OCI-LY1 (cell line): Measurements from ENCODE around the gene MAB21L4.
"Not testable (repeated sequence)": the region's sequence is repeated elsewhere in the genome, so short reads cannot be mapped to it uniquely, and the experiment has no call there.

Experiments used
- EZH2 ChIP-seq: fragments of 200-600 bp; sonication (generic), shearing (Covaris generic); IDR thresholded peaks from 2 replicates; pipeline ENCODE4 v1.8.0; 2017; ENCODE audit warnings: borderline replicate concordance, mixed run types, mild to moderate bottlenecking, antibody characterized with exemption, low read length, moderate library complexity, mixed read lengths
- TF ChIP-seq, protein P1 (sequence below): fragments of 200-600 bp; sonication (generic), shearing (Covaris generic); IDR thresholded peaks from 2 replicates; pipeline ENCODE4 v1.5.1; 2017; ENCODE audit warnings: mild to moderate bottlenecking, antibody characterized with exemption, low read length, moderate library complexity, mixed read lengths

DNA sequence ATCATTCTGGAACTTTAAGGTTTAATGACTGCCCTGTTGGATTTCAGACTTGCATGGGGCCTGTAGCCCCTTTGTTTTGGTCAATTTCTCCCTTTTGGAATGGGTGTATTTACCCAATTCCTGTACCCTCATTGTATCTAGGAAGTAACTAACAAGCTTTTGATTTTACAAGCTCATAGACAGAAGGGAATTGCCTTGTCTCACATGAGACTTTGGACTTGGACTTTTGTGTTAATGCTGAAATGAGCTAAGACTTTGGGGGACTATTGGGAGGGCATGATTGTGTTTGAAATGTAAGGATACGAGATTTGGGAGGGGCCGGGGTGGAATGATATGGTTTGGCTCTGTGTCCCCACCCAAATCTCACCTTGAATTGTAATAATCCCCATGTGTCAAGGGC, 49.6 kb downstream of the MAB21L4 start:
- TF ChIP-seq, protein P1, sequence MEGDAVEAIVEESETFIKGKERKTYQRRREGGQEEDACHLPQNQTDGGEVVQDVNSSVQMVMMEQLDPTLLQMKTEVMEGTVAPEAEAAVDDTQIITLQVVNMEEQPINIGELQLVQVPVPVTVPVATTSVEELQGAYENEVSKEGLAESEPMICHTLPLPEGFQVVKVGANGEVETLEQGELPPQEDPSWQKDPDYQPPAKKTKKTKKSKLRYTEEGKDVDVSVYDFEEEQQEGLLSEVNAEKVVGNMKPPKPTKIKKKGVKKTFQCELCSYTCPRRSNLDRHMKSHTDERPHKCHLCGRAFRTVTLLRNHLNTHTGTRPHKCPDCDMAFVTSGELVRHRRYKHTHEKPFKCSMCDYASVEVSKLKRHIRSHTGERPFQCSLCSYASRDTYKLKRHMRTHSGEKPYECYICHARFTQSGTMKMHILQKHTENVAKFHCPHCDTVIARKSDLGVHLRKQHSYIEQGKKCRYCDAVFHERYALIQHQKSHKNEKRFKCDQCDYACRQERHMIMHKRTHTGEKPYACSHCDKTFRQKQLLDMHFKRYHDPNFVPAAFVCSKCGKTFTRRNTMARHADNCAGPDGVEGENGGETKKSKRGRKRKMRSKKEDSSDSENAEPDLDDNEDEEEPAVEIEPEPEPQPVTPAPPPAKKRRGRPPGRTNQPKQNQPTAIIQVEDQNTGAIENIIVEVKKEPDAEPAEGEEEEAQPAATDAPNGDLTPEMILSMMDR = not testable (repeated sequence)
- not testable (repeated sequence) for TF ChIP-seq EZH2
